AG10803 (cell line): Measurements from ENCODE around the gene UNC79.

Experiments
- DNase-seq: peaks from one replicate; pipeline ENCODE4 v3.0.0; 2010; ENCODE audit warnings: low read depth
- H3K4me3 ChIP-seq: 2 replicates; pipeline ENCODE4 v1.5.1; 2011; ENCODE audit warnings: mild to moderate bottlenecking, low read length, control low read depth
- TF ChIP-seq, protein P1 (sequence below): conservative IDR thresholded peaks from 2 replicates; pipeline ENCODE4 v1.5.1; 2011; ENCODE audit warnings: mild to moderate bottlenecking, low read length, control low read depth, inconsistent platforms

The UNC79 gene

DNA sequence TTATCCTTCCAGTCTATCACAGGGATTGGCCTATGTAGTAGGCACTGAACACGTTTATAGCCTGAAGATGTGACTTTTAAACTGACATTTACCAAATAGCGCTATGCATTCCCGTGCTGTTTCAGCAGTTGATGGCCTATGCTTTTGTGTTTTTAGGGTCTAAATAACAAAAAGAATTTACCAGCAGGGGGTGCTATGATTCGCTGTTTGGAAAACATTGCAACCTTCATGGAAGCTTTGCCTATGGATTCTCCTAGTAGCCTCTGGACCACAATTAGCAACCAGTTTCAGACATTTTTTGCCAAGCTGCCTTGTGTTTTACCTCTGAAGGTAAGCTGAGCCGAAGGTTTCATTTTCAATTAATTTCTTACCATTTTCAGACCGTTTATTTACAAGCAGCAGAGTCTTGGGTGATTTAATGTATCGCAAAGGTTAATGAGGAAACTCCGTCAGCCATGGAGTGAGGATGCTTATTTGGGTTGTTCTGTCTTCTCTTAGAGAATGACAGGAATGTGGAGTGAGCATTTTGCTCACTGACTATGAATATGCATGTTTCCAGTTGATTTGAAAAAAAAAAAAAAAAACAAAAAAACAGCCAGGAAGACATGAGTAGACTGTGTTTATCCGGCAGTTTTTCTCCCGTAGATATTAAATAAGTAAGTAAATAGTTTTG is 224.5 kb downstream of the UNC79 start:
- DNase-seq: peak; percentile 43
- no peak overlapping the region for H3K4me3 ChIP-seq
- TF ChIP-seq, protein P1, sequence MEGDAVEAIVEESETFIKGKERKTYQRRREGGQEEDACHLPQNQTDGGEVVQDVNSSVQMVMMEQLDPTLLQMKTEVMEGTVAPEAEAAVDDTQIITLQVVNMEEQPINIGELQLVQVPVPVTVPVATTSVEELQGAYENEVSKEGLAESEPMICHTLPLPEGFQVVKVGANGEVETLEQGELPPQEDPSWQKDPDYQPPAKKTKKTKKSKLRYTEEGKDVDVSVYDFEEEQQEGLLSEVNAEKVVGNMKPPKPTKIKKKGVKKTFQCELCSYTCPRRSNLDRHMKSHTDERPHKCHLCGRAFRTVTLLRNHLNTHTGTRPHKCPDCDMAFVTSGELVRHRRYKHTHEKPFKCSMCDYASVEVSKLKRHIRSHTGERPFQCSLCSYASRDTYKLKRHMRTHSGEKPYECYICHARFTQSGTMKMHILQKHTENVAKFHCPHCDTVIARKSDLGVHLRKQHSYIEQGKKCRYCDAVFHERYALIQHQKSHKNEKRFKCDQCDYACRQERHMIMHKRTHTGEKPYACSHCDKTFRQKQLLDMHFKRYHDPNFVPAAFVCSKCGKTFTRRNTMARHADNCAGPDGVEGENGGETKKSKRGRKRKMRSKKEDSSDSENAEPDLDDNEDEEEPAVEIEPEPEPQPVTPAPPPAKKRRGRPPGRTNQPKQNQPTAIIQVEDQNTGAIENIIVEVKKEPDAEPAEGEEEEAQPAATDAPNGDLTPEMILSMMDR: peak; percentile 60

DNA sequence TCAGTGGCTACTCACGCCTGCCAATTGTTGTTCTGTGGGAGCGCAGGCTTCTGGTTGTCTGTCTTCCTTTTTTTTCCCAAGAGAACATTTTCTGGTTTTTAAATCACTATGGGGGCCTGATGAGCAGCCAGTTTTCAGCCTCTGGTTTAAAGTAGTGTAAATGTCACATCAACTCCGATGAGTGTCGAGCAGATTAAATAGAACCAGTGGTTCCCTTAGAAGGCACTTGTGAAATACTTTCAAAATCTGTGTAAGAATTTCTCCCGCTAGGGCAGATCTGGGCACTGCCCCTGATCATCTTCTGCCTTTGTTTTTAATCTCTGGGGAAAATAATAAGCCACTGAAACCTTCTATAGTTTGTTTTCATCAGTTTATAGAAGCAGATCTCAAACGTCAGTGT is 227.1 kb downstream of the UNC79 start:
- no peak overlapping the region for H3K4me3 ChIP-seq
- no peak for DNase-seq
- TF ChIP-seq, protein P1: no peak

DNA sequence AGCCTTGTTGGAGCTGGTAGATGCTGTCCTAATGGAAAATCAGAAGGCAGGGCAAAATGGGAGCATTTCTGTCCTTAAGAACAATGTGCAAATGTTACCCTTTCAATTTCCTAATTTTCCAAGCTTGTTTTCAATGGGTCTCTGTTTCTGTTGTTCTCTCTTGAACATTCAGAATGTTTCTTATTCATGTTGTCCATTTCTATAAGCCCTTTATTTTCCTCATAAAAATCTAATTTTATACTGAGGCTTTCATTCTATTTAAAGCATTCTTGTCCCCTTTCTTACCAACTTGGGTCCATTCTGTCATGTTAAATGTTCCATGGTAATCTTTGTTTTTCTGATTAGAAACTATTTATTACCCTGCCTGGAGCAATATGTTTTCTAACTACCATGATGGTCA is 232.6 kb downstream of the UNC79 start:
- no peak overlapping the region for H3K4me3 ChIP-seq
- TF ChIP-seq, protein P1: no peak
- no peak for DNase-seq

DNA sequence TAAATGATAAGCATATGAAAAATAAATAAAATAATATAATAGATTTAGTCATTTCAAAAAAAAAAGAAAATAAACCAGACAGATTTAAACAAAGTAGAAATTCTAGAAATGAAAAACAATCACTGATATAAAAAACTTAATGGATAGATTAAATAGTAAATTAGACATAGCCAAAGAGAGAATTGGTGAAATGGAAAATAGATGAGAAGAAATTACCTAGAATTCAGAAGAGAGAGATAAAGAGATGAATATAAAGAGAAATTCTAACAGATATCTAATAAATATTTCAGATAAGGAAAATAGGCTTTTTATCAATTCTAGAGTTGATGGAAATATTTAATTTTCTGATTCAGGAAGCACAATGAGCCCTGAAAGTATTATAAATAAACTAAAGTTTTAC is 234.4 kb downstream of the UNC79 start:
- TF ChIP-seq, protein P1: no peak
- no peak for DNase-seq

DNA sequence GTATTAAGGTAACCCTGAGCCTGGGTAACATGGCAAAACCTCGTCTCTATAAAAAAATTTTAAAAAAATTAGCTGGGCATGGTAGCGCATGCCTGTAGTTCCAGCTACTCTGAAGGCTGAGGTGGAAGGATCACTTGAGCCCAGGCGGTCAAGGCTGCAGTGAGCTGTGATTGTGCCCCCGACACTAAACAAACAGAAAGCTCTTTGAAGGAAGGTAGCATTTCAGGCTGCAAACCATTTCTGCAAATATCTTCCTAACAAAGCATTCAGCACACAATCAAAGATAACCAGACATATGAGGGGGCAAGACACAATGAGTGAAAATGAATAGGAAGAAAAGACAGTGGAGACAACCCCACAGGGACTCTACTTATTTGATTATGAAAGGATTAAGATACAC is 238.9 kb downstream of the UNC79 start:
- no peak overlapping the region for H3K4me3 ChIP-seq
- DNase-seq: no peak
- TF ChIP-seq, protein P1: no peak

More for the DNA sequence above, 234.4 kb downstream of the UNC79 start:
- H3K4me3 ChIP-seq: no peak overlapping the region

DNA sequence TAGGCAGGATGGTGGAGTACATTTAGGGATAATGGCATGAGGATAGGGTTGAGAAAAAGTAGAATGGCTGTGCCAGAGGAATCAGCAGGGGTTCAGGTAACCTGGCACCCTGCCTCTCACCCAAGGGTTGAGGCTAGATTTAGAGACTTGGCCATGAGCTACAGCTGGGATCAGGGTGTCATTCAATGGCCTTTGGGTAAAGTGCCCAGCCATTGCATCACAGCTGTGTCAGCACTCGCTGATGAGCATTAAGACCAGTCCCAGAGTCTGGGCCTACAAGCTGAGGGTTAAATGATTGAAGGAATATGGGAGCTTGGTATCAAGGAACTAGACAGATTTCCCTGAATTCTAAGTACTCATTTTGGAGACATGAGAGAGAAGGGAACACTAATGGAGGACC is 243.6 kb downstream of the UNC79 start:
- TF ChIP-seq, protein P1: no peak
- no peak for DNase-seq

DNA sequence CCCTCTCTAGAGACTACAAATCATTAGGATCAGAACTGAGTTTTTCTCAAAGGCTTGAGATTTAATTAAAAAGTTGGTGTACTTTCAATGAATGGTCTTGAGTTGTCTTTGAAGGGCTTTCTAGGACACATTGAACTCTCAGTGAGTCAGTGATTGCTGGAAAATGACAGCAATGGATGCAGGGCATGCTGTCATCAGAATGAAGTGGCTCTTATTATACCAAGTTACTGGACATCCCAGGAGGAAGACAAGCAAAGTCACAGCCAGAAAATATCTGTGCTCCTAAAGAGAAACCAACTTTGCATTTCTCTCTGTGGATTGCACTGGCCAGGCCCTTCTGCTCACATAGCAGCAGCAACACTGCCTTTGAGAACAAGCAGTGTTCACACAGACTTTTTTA is 244.9 kb downstream of the UNC79 start:
- DNase-seq: no peak
- TF ChIP-seq, protein P1: no peak

More for the DNA sequence above, 243.6 kb downstream of the UNC79 start:
- no peak overlapping the region for H3K4me3 ChIP-seq

More for the DNA sequence above, 244.9 kb downstream of the UNC79 start:
- H3K4me3 ChIP-seq: no peak overlapping the region
